ENCODE results near the gene SLC7A10.

The SLC7A10 gene

DNA sequence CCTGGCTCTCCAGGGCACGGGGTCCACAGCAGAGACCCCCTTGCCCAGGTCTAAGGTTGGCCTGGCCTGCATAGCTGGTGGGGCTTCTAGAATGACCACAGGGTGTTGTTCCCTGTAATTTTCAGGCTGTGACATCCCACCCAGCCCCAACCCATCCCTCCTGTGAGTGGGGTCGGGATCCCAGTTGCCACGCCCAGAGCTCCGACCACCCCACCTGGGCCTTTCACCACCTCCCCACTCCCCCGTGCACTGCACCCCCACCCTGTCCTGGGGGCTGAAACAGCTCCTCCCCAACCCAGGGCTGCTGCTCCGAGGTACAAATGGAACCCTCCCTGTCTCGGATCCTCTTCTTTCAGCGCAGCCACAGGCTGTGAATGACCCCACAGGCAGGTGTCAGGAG lies 8.4 kb upstream of the SLC7A10 start:
- no peak for DNase-seq (ENCODE audit: low read depth)
- H3K4me3 ChIP-seq (ENCODE audit: low read depth, low read length), result no peak overlapping the region
- TF ChIP-seq, protein P1, sequence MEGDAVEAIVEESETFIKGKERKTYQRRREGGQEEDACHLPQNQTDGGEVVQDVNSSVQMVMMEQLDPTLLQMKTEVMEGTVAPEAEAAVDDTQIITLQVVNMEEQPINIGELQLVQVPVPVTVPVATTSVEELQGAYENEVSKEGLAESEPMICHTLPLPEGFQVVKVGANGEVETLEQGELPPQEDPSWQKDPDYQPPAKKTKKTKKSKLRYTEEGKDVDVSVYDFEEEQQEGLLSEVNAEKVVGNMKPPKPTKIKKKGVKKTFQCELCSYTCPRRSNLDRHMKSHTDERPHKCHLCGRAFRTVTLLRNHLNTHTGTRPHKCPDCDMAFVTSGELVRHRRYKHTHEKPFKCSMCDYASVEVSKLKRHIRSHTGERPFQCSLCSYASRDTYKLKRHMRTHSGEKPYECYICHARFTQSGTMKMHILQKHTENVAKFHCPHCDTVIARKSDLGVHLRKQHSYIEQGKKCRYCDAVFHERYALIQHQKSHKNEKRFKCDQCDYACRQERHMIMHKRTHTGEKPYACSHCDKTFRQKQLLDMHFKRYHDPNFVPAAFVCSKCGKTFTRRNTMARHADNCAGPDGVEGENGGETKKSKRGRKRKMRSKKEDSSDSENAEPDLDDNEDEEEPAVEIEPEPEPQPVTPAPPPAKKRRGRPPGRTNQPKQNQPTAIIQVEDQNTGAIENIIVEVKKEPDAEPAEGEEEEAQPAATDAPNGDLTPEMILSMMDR (IDR thresholded peaks at IDR 0.05; ENCODE audit: low read depth, low read length, missing control alignments), result no peak

DNA sequence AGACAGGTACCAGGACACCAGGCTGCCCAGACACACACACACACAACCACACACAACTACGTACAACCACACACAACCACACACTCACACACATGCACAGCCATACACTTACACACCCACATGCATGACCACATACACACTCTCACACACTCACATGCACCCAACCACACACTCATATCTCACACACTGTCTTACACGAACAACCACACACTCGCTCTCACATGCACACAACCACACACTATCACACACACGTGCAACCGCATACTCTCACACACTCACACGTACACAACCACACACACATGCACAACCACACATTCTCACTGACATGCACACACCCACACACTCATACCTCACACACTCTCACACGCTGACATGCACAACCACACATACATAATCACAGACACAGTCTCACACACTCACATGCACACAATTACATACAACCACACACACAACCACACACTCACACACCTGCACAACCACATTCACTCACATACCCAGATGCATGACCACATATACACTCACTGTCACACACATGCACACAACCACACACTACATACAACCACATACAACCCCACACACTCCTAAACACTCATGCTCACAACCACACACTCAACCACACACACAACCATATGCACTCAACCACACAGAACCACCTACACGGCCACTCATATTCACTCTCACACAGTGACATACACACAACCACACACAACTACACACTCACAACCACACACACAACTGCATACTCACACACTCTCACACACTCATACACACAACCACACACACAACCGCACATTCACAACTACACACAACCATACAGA lies 7.6 kb upstream of the SLC7A10 start:
- DNase-seq (ENCODE audit: low read depth), result no peak
- TF ChIP-seq, protein P1 (IDR thresholded peaks at IDR 0.05; ENCODE audit: low read depth, low read length, missing control alignments), result no peak

DNA sequence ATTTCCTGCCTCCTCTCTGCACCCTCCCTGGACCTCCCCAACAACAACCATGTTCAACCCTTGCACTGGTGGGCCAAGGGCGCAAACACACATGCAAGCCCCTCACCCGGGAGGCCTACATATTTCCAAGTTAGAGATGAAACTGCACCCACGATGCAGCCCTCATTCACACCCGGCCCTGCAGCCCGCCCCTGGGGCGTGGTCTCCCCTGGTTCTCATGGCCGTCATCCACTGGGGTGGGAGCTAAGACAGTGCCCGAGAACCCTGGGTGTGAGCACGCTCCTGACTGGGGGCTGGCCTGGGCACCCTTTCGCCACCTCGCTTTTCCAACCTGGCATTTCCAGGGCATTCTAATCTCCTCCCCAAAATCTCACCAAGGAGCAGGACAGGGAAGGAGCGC lies 7.0 kb upstream of the SLC7A10 start:
- no peak overlapping the region for H3K4me3 ChIP-seq (ENCODE audit: low read depth, low read length)
- DNase-seq (ENCODE audit: low read depth), result no peak
- TF ChIP-seq, protein P1 (IDR thresholded peaks at IDR 0.05; ENCODE audit: low read depth, low read length, missing control alignments), result no peak

More for the DNA sequence above, 7.6 kb upstream of the SLC7A10 start:
- H3K4me3 ChIP-seq (ENCODE audit: low read depth, low read length), result no peak overlapping the region

DNA sequence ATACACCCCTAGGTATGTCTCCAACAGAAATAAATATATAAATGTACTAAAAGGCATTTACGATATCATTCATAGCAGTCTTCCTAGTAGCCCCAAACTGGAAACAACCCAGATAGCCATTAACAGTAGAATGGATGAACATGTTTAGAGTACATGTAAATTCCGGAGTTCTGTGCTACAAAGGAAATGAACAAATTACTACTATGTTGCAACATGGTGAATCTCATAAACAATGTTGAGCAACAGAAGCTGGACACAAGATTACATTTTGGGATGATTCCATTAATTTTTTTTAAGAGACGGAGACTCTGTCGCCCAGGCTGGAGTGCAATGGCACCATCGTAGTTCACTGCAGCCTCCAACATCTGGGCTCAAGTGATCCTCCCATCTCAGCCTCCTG lies 5.9 kb upstream of the SLC7A10 start:
- no peak overlapping the region for H3K4me3 ChIP-seq (ENCODE audit: low read depth, low read length)
- no peak for DNase-seq (ENCODE audit: low read depth)
- TF ChIP-seq, protein P1 (IDR thresholded peaks at IDR 0.05; ENCODE audit: low read depth, low read length, missing control alignments), result no peak

DNA sequence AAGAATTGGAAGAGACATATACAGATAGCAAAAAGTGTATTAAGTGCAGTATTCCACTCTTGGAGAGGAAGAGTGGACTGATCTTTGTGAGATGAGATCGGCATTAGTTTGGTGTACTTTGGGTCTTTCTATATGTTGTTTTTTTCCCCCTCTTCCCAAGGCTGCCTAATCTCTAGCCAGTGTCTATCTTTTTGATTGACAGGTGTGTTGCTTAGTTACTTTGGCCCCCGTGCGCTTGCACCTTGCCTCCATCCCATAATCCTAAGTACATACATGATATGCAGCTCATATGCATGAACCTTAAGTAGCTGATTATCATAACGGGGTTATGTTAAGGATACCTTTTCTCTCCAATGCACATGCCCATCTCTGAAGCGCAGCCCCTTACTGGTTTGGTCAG lies 4.3 kb upstream of the SLC7A10 start:
- no peak for DNase-seq (ENCODE audit: low read depth)
- no peak overlapping the region for H3K4me3 ChIP-seq (ENCODE audit: low read depth, low read length)
- TF ChIP-seq, protein P1 (IDR thresholded peaks at IDR 0.05; ENCODE audit: low read depth, low read length, missing control alignments), result no peak

DNA sequence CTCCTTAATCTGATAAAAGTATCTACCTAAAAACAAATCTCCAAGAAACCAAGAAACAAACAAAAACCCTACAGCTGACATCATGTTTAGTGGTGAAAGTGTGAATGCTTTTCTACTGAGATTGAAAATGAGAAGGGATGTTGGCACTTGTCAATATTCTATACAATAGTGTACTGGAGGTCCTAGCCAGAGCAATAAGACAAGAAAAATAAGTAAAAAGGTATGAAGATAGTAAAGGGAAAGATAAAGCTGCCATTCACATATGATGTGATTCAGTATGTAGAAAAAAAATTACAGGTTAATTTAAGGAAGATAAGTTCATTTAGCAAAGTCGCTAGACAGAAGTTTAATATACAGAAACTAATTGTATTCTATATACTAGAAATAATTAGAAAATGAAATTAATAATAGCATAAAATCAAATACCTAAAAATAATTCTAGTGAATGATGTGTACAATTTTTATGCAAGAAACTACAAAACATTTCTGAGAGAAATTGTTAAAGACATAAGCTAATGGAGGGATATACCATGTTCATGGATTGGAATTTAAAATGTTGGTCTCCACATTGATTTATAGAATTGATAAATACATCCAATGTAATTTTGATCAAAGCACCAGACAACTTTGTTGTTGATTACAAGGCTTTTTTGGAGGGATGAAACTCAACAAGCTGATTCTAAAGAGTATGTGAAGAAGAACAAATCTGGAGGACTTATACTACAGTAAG lies 2.4 kb upstream of the SLC7A10 start:
- H3K4me3 ChIP-seq (ENCODE audit: low read depth, low read length), result no peak overlapping the region
- TF ChIP-seq, protein P1 (IDR thresholded peaks at IDR 0.05; ENCODE audit: low read depth, low read length, missing control alignments), result no peak

More for the DNA sequence above, 2.4 kb upstream of the SLC7A10 start:
- no peak for DNase-seq (ENCODE audit: low read depth)
